ENCODE results near the gene TMED9.
A peak's percentile ranks its signal among the peaks of the same experiment; 100 is the strongest.

TMED9 gene

GRCh38 chr5:177592010-177592834 is at the start of gene TMED9:
TMED9 (plus strand) TSS chr5:177592203; CDS start chr5:177592215, 12 bp downstream.
- DNase-seq (ENCODE audit: low spot score in 2 of 2) (peak; percentile 74), ATAC-seq (replicated peaks; ENCODE audit: extremely low read depth, poor library complexity, severe bottlenecking) (peak; percentile 97)
- peaks cover 20% of the 10 kb centered on the region for H3K4me1 Mint-ChIP-seq
- H3K4me3 Mint-ChIP-seq: peak within 1 kb of the TSS; percentile 97
- H3K27me3 Mint-ChIP-seq: peaks cover 11% of the 10 kb centered on the region
- peaks cover 30% of the 10 kb centered on the region for H3K36me3 Mint-ChIP-seq (ENCODE audit: insufficient read depth)
- H3K27ac Mint-ChIP-seq (ENCODE audit: low read depth): peak within 1 kb of the TSS; percentile 97
- H3K9me3 Mint-ChIP-seq: no peaks in the 10 kb centered on the region

- H3K4me1 Mint-ChIP-seq: peaks cover 32% of the 10 kb centered on the region
- DNase-seq (ENCODE audit: low spot score in 2 of 2) (no peak), ATAC-seq (replicated peaks; ENCODE audit: extremely low read depth, poor library complexity, severe bottlenecking) (no peak)
- no peak overlapping the region for H3K4me3 Mint-ChIP-seq
- H3K36me3 Mint-ChIP-seq (ENCODE audit: insufficient read depth): peaks cover 4% of the 10 kb centered on the region
- H3K27me3 Mint-ChIP-seq: no peaks in the 10 kb centered on the region
- peak overlapping the region; percentile 47 for H3K27ac Mint-ChIP-seq (ENCODE audit: low read depth)
- no peaks in the 10 kb centered on the region for H3K9me3 Mint-ChIP-seq
Measured at GRCh38 chr5:177542816-177543465, 49.1 kb upstream of the TMED9 start.

GRCh38 chr5:177545487-177546257 is 46.3 kb upstream of the TMED9 start:
- Mint-ChIP-seq H3K36me3 (ENCODE audit: insufficient read depth) (peaks cover 6% of the 10 kb centered on the region), H3K27ac (ENCODE audit: low read depth) (peak overlapping the region; percentile 36), H3K4me1 (peaks cover 43% of the 10 kb centered on the region), H3K4me3 (no peak overlapping the region), H3K27me3 (no peaks in the 10 kb centered on the region), H3K9me3 (no peaks in the 10 kb centered on the region)
- ATAC-seq (replicated peaks; ENCODE audit: extremely low read depth, poor library complexity, severe bottlenecking): no peak
- DNase-seq (ENCODE audit: low spot score in 2 of 2): no peak

GRCh38 chr5:177546258-177546741 is 45.7 kb upstream of the TMED9 start:
- peaks cover 6% of the 10 kb centered on the region for H3K36me3 Mint-ChIP-seq (ENCODE audit: insufficient read depth)
- no peaks in the 10 kb centered on the region for H3K27me3 Mint-ChIP-seq
- peaks cover 39% of the 10 kb centered on the region for H3K4me1 Mint-ChIP-seq
- no peak overlapping the region for H3K4me3 Mint-ChIP-seq
- DNase-seq (ENCODE audit: low spot score in 2 of 2): no peak
- peak overlapping the region; percentile 36 for H3K27ac Mint-ChIP-seq (ENCODE audit: low read depth)
- ATAC-seq (replicated peaks; ENCODE audit: extremely low read depth, poor library complexity, severe bottlenecking): no peak
- no peaks in the 10 kb centered on the region for H3K9me3 Mint-ChIP-seq

- no peaks in the 10 kb centered on the region for H3K27me3 Mint-ChIP-seq
- no peak for DNase-seq (ENCODE audit: low spot score in 2 of 2)
- no peak for ATAC-seq (replicated peaks; ENCODE audit: extremely low read depth, poor library complexity, severe bottlenecking)
- H3K4me3 Mint-ChIP-seq: no peak overlapping the region
- peaks cover 6% of the 10 kb centered on the region for H3K36me3 Mint-ChIP-seq (ENCODE audit: insufficient read depth)
- peak overlapping the region; percentile 50 for H3K27ac Mint-ChIP-seq (ENCODE audit: low read depth)
- no peaks in the 10 kb centered on the region for H3K9me3 Mint-ChIP-seq
- H3K4me1 Mint-ChIP-seq: peaks cover 45% of the 10 kb centered on the region
Measured at GRCh38 chr5:177547736-177548135, 44.3 kb upstream of the TMED9 start.

- Mint-ChIP-seq H3K4me1 (peaks cover 46% of the 10 kb centered on the region), H3K9me3 (no peaks in the 10 kb centered on the region), H3K27me3 (no peaks in the 10 kb centered on the region), H3K36me3 (ENCODE audit: insufficient read depth) (peaks cover 6% of the 10 kb centered on the region), H3K27ac (ENCODE audit: low read depth) (peak overlapping the region; percentile 50), H3K4me3 (no peak overlapping the region)
- no peak for DNase-seq (ENCODE audit: low spot score in 2 of 2)
- ATAC-seq (replicated peaks; ENCODE audit: extremely low read depth, poor library complexity, severe bottlenecking): no peak
Measured at GRCh38 chr5:177548495-177548894, 43.5 kb upstream of the TMED9 start.

- H3K36me3 Mint-ChIP-seq (ENCODE audit: insufficient read depth): peaks cover 6% of the 10 kb centered on the region
- no peak for ATAC-seq (replicated peaks; ENCODE audit: extremely low read depth, poor library complexity, severe bottlenecking)
- H3K9me3 Mint-ChIP-seq: no peaks in the 10 kb centered on the region
- no peak overlapping the region for H3K27ac Mint-ChIP-seq (ENCODE audit: low read depth)
- no peaks in the 10 kb centered on the region for H3K27me3 Mint-ChIP-seq
- H3K4me3 Mint-ChIP-seq: no peak overlapping the region
- peaks cover 54% of the 10 kb centered on the region for H3K4me1 Mint-ChIP-seq
- DNase-seq (ENCODE audit: low spot score in 2 of 2): no peak
Measured at GRCh38 chr5:177550122-177550521, 41.9 kb upstream of the TMED9 start.

- peaks cover 39% of the 10 kb centered on the region for H3K4me1 Mint-ChIP-seq
- H3K36me3 Mint-ChIP-seq (ENCODE audit: insufficient read depth): peaks cover 3% of the 10 kb centered on the region
- no peaks in the 10 kb centered on the region for H3K9me3 Mint-ChIP-seq
- ATAC-seq (replicated peaks; ENCODE audit: extremely low read depth, poor library complexity, severe bottlenecking) (no peak), DNase-seq (ENCODE audit: low spot score in 2 of 2) (no peak)
- peak overlapping the region; percentile 4 for H3K27ac Mint-ChIP-seq (ENCODE audit: low read depth)
- H3K27me3 Mint-ChIP-seq: no peaks in the 10 kb centered on the region
- H3K4me3 Mint-ChIP-seq: peak overlapping the region; percentile 82
Measured at GRCh38 chr5:177552839-177553455, 39.1 kb upstream of the TMED9 start.

- Mint-ChIP-seq H3K27ac (ENCODE audit: low read depth) (peak overlapping the region; percentile 49), H3K36me3 (ENCODE audit: insufficient read depth) (peaks cover 3% of the 10 kb centered on the region), H3K27me3 (no peaks in the 10 kb centered on the region), H3K4me3 (peak overlapping the region; percentile 82), H3K4me1 (peaks cover 30% of the 10 kb centered on the region), H3K9me3 (no peaks in the 10 kb centered on the region)
- ATAC-seq (replicated peaks; ENCODE audit: extremely low read depth, poor library complexity, severe bottlenecking) (peak; percentile 48), DNase-seq (ENCODE audit: low spot score in 2 of 2) (peak in 1 of 2 donors; percentile 18)
Measured at GRCh38 chr5:177553671-177554429, 38.2 kb upstream of the TMED9 start.

GRCh38 chr5:177554474-177555111 is 37.4 kb upstream of the TMED9 start, which contains the start of gene FAM193B:
FAM193B (minus strand) TSS chr5:177554563; CDS start chr5:177554458, 105 bp downstream.
- Mint-ChIP-seq H3K4me3 (peak within 1 kb of the TSS; percentile 82), H3K36me3 (ENCODE audit: insufficient read depth) (peaks cover 3% of the 10 kb centered on the region), H3K4me1 (peaks cover 27% of the 10 kb centered on the region), H3K27me3 (no peaks in the 10 kb centered on the region), H3K27ac (ENCODE audit: low read depth) (peak within 1 kb of the TSS; percentile 49), H3K9me3 (no peaks in the 10 kb centered on the region)
- ATAC-seq (replicated peaks; ENCODE audit: extremely low read depth, poor library complexity, severe bottlenecking) (peak; percentile 97), DNase-seq (ENCODE audit: low spot score in 2 of 2) (peak; percentile 89 to 94)

- DNase-seq (ENCODE audit: low spot score in 2 of 2) (no peak), ATAC-seq (replicated peaks; ENCODE audit: extremely low read depth, poor library complexity, severe bottlenecking) (no peak)
- Mint-ChIP-seq H3K27ac (ENCODE audit: low read depth) (no peak overlapping the region), H3K9me3 (no peaks in the 10 kb centered on the region), H3K4me3 (peak overlapping the region; percentile 82), H3K27me3 (no peaks in the 10 kb centered on the region), H3K4me1 (peaks cover 27% of the 10 kb centered on the region), H3K36me3 (ENCODE audit: insufficient read depth) (peaks cover under 1% of the 10 kb centered on the region)
Measured at GRCh38 chr5:177555228-177555627, 36.8 kb upstream of the TMED9 start.

Data from central memory CD8-positive, alpha-beta T cell (primary cell).